ENCODE measurements around the gene PPA2. TPM values are rescaled to one million over a fixed set of nuclear protein-coding genes. Genes with fewer than 3 reads are reported as not detected.
"Not testable (repeated sequence)": the region's sequence is repeated elsewhere in the genome, so short reads cannot be mapped to it uniquely, and the experiment has no call there.

The PPA2 gene
- total RNA-seq, 4 donors from 2014 or later = 34.0 to 72.0 (median 47.3) TPM

- no peak for TF ChIP-seq CTCF (IDR thresholded peaks at IDR 0.05 in 4 of 5, conservative IDR thresholded peaks at IDR 0.05 in 1 of 5)
- TF ChIP-seq POLR2A (IDR thresholded peaks at IDR 0.05) = no peak
- H3K4me1 ChIP-seq = peaks cover 5% of the 10 kb centered on the region in 2 donors
- in situ Hi-C loops (cut with MboI; ENCODE audit: low sequenced_read_pairs in 4 of 4) (loop anchor here in 1 of 4 donors (10.0 kb wide), 1 partner anchor 328 kb away; no protein-coding TSS in a partner anchor), intact Hi-C loops (cut with DNase I; ENCODE audit: low total_unique reads) (no loop called here)
- no peak for DNase-seq
- H3K27ac ChIP-seq = no peak overlapping the region
- H3K4me3 ChIP-seq = no peak overlapping the region
- no peaks in the 10 kb centered on the region for H3K9me3 ChIP-seq
- no peaks in the 10 kb centered on the region for H3K36me3 ChIP-seq
- no peaks in the 10 kb centered on the region for H3K27me3 ChIP-seq
- ATAC-seq = no peak
Measured at GRCh38 chr4:105462576-105462975, 11.3 kb downstream of the PPA2 start.

- in situ Hi-C loops (cut with MboI; ENCODE audit: low sequenced_read_pairs in 4 of 4) (loop anchor here in 1 of 4 donors (10.0 kb wide), 1 partner anchor 327 kb away; no protein-coding TSS in a partner anchor), intact Hi-C loops (cut with DNase I; ENCODE audit: low total_unique reads) (no loop called here)
- Histone ChIP-seq H3K9me3 (no peaks in the 10 kb centered on the region), H3K36me3 (no peaks in the 10 kb centered on the region), H3K27me3 (no peaks in the 10 kb centered on the region), H3K27ac (no peak overlapping the region), H3K4me3 (no peak overlapping the region), H3K4me1 (peaks cover 5% of the 10 kb centered on the region in 2 donors)
- TF ChIP-seq CTCF (IDR thresholded peaks at IDR 0.05 in 4 of 5, conservative IDR thresholded peaks at IDR 0.05 in 1 of 5) = no peak
- DNase-seq (no peak), ATAC-seq (no peak)
Measured at GRCh38 chr4:105461621-105462382, 12.1 kb downstream of the PPA2 start.

GRCh38 chr4:105461221-105461620 lies 12.6 kb downstream of the PPA2 start:
- H3K27me3 ChIP-seq = no peaks in the 10 kb centered on the region
- ATAC-seq (no peak), DNase-seq (no peak)
- no peaks in the 10 kb centered on the region for H3K36me3 ChIP-seq
- H3K4me1 ChIP-seq = peaks cover 5% of the 10 kb centered on the region in 2 donors
- TF ChIP-seq POLR2A (IDR thresholded peaks at IDR 0.05) = no peak
- no peak for TF ChIP-seq CTCF (IDR thresholded peaks at IDR 0.05 in 4 of 5, conservative IDR thresholded peaks at IDR 0.05 in 1 of 5)
- in situ Hi-C loops (cut with MboI; ENCODE audit: low sequenced_read_pairs in 4 of 4) = loop anchor here in 1 of 4 donors (10.0 kb wide), 1 partner anchor 326 kb away; no protein-coding TSS in a partner anchor
- intact Hi-C loops (cut with DNase I; ENCODE audit: low total_unique reads) = no loop called here
- H3K9me3 ChIP-seq = no peaks in the 10 kb centered on the region
- no peak overlapping the region for H3K4me3 ChIP-seq
- H3K27ac ChIP-seq = no peak overlapping the region

GRCh38 chr4:105460306-105460705 lies 13.6 kb downstream of the PPA2 start:
- in situ Hi-C loops (cut with MboI; ENCODE audit: low sequenced_read_pairs in 4 of 4) = loop anchor here in 1 of 4 donors (10.0 kb wide), 1 partner anchor 326 kb away; no protein-coding TSS in a partner anchor
- TF ChIP-seq POLR2A (IDR thresholded peaks at IDR 0.05) = no peak
- TF ChIP-seq CTCF (IDR thresholded peaks at IDR 0.05 in 4 of 5, conservative IDR thresholded peaks at IDR 0.05 in 1 of 5) = no peak
- H3K27me3 ChIP-seq = no peaks in the 10 kb centered on the region
- H3K9me3 ChIP-seq = no peaks in the 10 kb centered on the region
- ATAC-seq (no peak), DNase-seq (no peak)
- intact Hi-C loops (cut with DNase I; ENCODE audit: low total_unique reads) = no loop called here
- no peak overlapping the region for H3K4me3 ChIP-seq
- H3K27ac ChIP-seq = no peak overlapping the region
- peaks cover 5% of the 10 kb centered on the region in 2 donors for H3K4me1 ChIP-seq
- H3K36me3 ChIP-seq = no peaks in the 10 kb centered on the region

- ATAC-seq; H3K4me1 ChIP-seq; H3K4me3 ChIP-seq; H3K9me3 ChIP-seq; H3K27ac ChIP-seq; in situ Hi-C loops (cut with MboI; ENCODE audit: low sequenced_read_pairs in 4 of 4); H3K27me3 ChIP-seq; H3K36me3 ChIP-seq; intact Hi-C loops (cut with DNase I; ENCODE audit: low total_unique reads); DNase-seq: not testable (repeated sequence)
Measured at GRCh38 chr4:105458541-105458940, 15.3 kb downstream of the PPA2 start.
